Brain microvascular endothelial cell (primary cell): ENCODE data around the gene FAM200C.

Source experiments
- DNase-seq: peaks from one replicate; pipeline ENCODE4 v3.0.0-alpha.2; 2020
- H3K27ac ChIP-seq: fragments of 250-450 bp; sonication (Bioruptor Pico); 2 replicates; pipeline ENCODE4 v1.5.1; 2020; ENCODE audit warnings: mild to moderate bottlenecking, moderate library complexity
- H3K27me3 ChIP-seq: fragments of 250-450 bp; sonication (Bioruptor Pico); replicated peaks from 2 replicates; pipeline ENCODE4 v1.5.1; 2020; ENCODE audit warnings: mild to moderate bottlenecking
- H3K36me3 ChIP-seq: fragments of 250-450 bp; sonication (Bioruptor Pico); replicated peaks from 2 replicates; pipeline ENCODE4 v1.5.1; 2020; ENCODE audit warnings: mild to moderate bottlenecking
- H3K4me3 ChIP-seq: 2 replicates; pipeline ENCODE4 v1.5.1; 2011; ENCODE audit warnings: low read depth, mild to moderate bottlenecking, control low read depth, low read length, moderate library complexity
- in situ Hi-C: cut with HindIII; loops from 2 replicates; pipeline ENCODE4 v1.10.0; 2017; ENCODE audit warnings: low sequenced_read_pairs, low pct_ligation_motif_present
- TF ChIP-seq, protein P1 (sequence below): IDR thresholded peaks from 2 replicates; pipeline ENCODE4 v1.5.1; 2011; ENCODE audit warnings: low read depth, mild to moderate bottlenecking, moderate library complexity, low read length, control low read depth, inconsistent platforms; ENCODE audit errors: missing control alignments

FAM200C gene

GRCh38 chr5:160379511-160379910, 20.3 kb downstream of the FAM200C start:
- Histone ChIP-seq H3K27ac (no peak overlapping the region), H3K27me3 (no peaks in the 10 kb centered on the region)
- TF ChIP-seq, protein P1, sequence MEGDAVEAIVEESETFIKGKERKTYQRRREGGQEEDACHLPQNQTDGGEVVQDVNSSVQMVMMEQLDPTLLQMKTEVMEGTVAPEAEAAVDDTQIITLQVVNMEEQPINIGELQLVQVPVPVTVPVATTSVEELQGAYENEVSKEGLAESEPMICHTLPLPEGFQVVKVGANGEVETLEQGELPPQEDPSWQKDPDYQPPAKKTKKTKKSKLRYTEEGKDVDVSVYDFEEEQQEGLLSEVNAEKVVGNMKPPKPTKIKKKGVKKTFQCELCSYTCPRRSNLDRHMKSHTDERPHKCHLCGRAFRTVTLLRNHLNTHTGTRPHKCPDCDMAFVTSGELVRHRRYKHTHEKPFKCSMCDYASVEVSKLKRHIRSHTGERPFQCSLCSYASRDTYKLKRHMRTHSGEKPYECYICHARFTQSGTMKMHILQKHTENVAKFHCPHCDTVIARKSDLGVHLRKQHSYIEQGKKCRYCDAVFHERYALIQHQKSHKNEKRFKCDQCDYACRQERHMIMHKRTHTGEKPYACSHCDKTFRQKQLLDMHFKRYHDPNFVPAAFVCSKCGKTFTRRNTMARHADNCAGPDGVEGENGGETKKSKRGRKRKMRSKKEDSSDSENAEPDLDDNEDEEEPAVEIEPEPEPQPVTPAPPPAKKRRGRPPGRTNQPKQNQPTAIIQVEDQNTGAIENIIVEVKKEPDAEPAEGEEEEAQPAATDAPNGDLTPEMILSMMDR: no peak

DNA sequence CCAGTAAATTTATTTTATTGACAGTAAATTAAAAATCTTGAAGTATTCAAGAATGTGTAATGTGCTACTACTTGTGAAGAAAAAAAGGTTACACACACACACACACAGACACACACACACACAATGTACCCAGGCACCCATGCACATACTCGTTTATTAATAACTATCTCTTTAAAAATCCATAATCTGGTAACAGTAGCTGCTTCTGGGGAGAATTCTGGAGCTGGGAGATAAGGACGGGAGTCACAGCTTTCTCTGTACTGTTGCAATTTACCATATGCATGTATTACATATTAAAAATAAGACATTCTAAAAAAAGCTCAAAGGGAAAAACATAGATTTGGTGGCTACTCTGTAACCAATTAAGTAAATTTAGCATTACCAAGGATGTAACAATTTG, 21.5 kb downstream of the FAM200C start:
- TF ChIP-seq, protein P1: no peak
- Histone ChIP-seq H3K4me3 (no peak overlapping the region), H3K27me3 (peaks cover 2% of the 10 kb centered on the region), H3K36me3 (no peaks in the 10 kb centered on the region), H3K27ac (no peak overlapping the region)
- in situ Hi-C loops: no loop called here
- DNase-seq: no peak

More at GRCh38 chr5:160379511-160379910, 20.3 kb downstream of the FAM200C start:
- DNase-seq: no peak
- in situ Hi-C loops: no loop called here
- H3K4me3 ChIP-seq: no peak overlapping the region
- no peaks in the 10 kb centered on the region for H3K36me3 ChIP-seq

GRCh38 chr5:160377651-160378050, 22.2 kb downstream of the FAM200C start:
- in situ Hi-C loops: no loop called here
- H3K27me3 ChIP-seq: peaks cover 2% of the 10 kb centered on the region
- no peak overlapping the region for H3K27ac ChIP-seq
- H3K36me3 ChIP-seq: no peaks in the 10 kb centered on the region
- no peak overlapping the region for H3K4me3 ChIP-seq
- TF ChIP-seq, protein P1: no peak
- DNase-seq: no peak

DNA sequence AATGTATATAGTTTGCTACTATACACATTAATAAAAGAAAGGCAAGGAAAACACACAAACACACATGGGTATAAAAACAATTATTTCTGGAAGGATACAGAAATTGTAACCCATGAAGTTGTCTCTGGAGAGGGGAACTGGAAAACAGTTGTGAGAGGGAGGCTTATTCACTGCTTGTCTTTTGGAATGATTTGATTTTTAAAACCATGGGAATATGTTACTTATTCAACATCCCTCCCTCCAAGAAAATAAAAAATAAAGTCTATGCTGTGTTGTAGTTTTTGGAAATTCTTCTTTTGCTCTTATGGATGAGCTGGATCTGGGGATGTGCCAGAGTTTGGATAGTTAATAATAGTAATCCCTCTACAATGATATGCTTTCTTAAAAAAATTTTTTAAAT, 23.4 kb downstream of the FAM200C start:
- TF ChIP-seq, protein P1: no peak
- peaks cover 2% of the 10 kb centered on the region for H3K27me3 ChIP-seq
- DNase-seq: no peak
- no peak overlapping the region for H3K4me3 ChIP-seq
- no peaks in the 10 kb centered on the region for H3K36me3 ChIP-seq
- in situ Hi-C loops: no loop called here
- no peak overlapping the region for H3K27ac ChIP-seq

DNA sequence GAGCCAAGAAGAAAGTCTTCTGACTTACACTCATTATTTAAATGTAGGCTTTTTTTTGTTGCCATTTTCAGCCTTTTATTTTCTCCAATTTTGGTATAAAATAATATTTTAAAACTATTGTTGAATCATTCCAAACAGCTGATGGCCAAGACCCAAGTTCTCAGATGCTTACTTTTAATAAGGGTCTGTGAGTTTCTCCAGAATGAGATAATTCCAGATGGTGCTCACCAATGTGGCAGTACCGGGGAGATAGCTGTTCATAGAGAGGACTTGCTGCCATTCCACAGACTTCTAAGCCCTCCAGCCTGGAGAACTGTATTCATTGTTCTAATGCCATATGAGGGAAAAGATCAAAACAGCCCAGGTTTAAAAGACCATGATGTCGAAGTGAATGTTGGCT, 24.2 kb downstream of the FAM200C start:
- TF ChIP-seq, protein P1: no peak
- Histone ChIP-seq H3K27ac (no peak overlapping the region), H3K4me3 (no peak overlapping the region), H3K27me3 (peaks cover 2% of the 10 kb centered on the region), H3K36me3 (no peaks in the 10 kb centered on the region)
- no peak for DNase-seq
- in situ Hi-C loops: no loop called here

GRCh38 chr5:160375166-160375565, 24.7 kb downstream of the FAM200C start:
- Histone ChIP-seq H3K36me3 (no peaks in the 10 kb centered on the region), H3K27me3 (peaks cover 2% of the 10 kb centered on the region), H3K4me3 (no peak overlapping the region), H3K27ac (no peak overlapping the region)
- TF ChIP-seq, protein P1: no peak
- DNase-seq: peak; percentile 5
- in situ Hi-C loops: no loop called here
